ENCODE measurements around the gene CRACDL. TPM values are rescaled to one million over a fixed set of nuclear protein-coding genes. Genes with fewer than 3 reads are reported as not detected.

Gene CRACDL
- total RNA-seq, 3 donors from 2014 or later (not counting 1 experiment from before 2014, with no cell fraction given), result 0.09 to 0.40 (median 0.11) TPM

GRCh38 chr2:98787700-98788099 lies 148.3 kb downstream of the CRACDL start:
- TF ChIP-seq, protein P1, sequence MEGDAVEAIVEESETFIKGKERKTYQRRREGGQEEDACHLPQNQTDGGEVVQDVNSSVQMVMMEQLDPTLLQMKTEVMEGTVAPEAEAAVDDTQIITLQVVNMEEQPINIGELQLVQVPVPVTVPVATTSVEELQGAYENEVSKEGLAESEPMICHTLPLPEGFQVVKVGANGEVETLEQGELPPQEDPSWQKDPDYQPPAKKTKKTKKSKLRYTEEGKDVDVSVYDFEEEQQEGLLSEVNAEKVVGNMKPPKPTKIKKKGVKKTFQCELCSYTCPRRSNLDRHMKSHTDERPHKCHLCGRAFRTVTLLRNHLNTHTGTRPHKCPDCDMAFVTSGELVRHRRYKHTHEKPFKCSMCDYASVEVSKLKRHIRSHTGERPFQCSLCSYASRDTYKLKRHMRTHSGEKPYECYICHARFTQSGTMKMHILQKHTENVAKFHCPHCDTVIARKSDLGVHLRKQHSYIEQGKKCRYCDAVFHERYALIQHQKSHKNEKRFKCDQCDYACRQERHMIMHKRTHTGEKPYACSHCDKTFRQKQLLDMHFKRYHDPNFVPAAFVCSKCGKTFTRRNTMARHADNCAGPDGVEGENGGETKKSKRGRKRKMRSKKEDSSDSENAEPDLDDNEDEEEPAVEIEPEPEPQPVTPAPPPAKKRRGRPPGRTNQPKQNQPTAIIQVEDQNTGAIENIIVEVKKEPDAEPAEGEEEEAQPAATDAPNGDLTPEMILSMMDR (IDR thresholded peaks at IDR 0.05), result no peak
- no peaks in the 10 kb centered on the region for H3K36me3 ChIP-seq (ENCODE audit: control insufficient read depth, insufficient read depth, low read length)
- no peak for DNase-seq
- Mint-ChIP-seq H3K9me3 (no peaks in the 10 kb centered on the region), H3K27me3 (ENCODE audit: low read depth in 2 of 2) (no peaks in the 10 kb centered on the region), H3K27ac (no peak overlapping the region), H3K36me3 (peaks cover under 1% of the 10 kb centered on the region), H3K4me3 (no peak overlapping the region), H3K4me1 (peaks cover 0 to 5% of the 10 kb centered on the region in 2 donors)
- no peak for ATAC-seq
- H3K27ac ChIP-seq (ENCODE audit: low read length), result no peak overlapping the region
- WGBS (ENCODE audit: insufficient coverage), result 95% methylated on average over 7 of the region's 8 CpGs
- no peak overlapping the region for H3K4me3 ChIP-seq (ENCODE audit: low read length)
- no peaks in the 10 kb centered on the region for H3K9me3 ChIP-seq (ENCODE audit: control insufficient read depth, insufficient read depth, low read length)
- intact Hi-C loops (cut with micrococcal nuclease), result no loop called here
- no peaks in the 10 kb centered on the region for H3K4me1 ChIP-seq (ENCODE audit: control insufficient read depth, insufficient read depth, low read length)
- H3K27me3 ChIP-seq (ENCODE audit: control insufficient read depth, insufficient read depth, low read length), result no peaks in the 10 kb centered on the region

GRCh38 chr2:98786179-98786578 lies 149.8 kb downstream of the CRACDL start:
- H3K4me1 Mint-ChIP-seq, result peaks cover 0 to 5% of the 10 kb centered on the region in 2 donors
- Histone ChIP-seq H3K4me1 (ENCODE audit: control insufficient read depth, insufficient read depth, low read length) (no peaks in the 10 kb centered on the region), H3K4me3 (ENCODE audit: low read length) (no peak overlapping the region), H3K27ac (ENCODE audit: low read length) (no peak overlapping the region), H3K9me3 (ENCODE audit: control insufficient read depth, insufficient read depth, low read length) (no peaks in the 10 kb centered on the region), H3K27me3 (ENCODE audit: control insufficient read depth, insufficient read depth, low read length) (no peaks in the 10 kb centered on the region), H3K36me3 (ENCODE audit: control insufficient read depth, insufficient read depth, low read length) (no peaks in the 10 kb centered on the region)
- H3K27me3 Mint-ChIP-seq (ENCODE audit: low read depth in 2 of 2), result no peaks in the 10 kb centered on the region
- no peak overlapping the region for H3K4me3 Mint-ChIP-seq
- TF ChIP-seq, protein P1 (IDR thresholded peaks at IDR 0.05), result no peak
- DNase-seq (no peak), ATAC-seq (no peak)
- peaks cover 15% of the 10 kb centered on the region for H3K36me3 Mint-ChIP-seq
- no peak overlapping the region for H3K27ac Mint-ChIP-seq
- 93% methylated on average over 5 of the region's 6 CpGs for WGBS (ENCODE audit: insufficient coverage)
- intact Hi-C loops (cut with micrococcal nuclease), result no loop called here
- H3K9me3 Mint-ChIP-seq, result peaks cover 7 to 9% of the 10 kb centered on the region in 2 donors

- H3K27me3 Mint-ChIP-seq (ENCODE audit: low read depth in 2 of 2), result no peaks in the 10 kb centered on the region
- Histone ChIP-seq H3K27ac (ENCODE audit: low read length) (no peak overlapping the region), H3K9me3 (ENCODE audit: control insufficient read depth, insufficient read depth, low read length) (no peaks in the 10 kb centered on the region), H3K4me1 (ENCODE audit: control insufficient read depth, insufficient read depth, low read length) (no peaks in the 10 kb centered on the region), H3K36me3 (ENCODE audit: control insufficient read depth, insufficient read depth, low read length) (no peaks in the 10 kb centered on the region), H3K27me3 (ENCODE audit: control insufficient read depth, insufficient read depth, low read length) (no peaks in the 10 kb centered on the region), H3K4me3 (ENCODE audit: low read length) (no peak overlapping the region)
- intact Hi-C loops (cut with micrococcal nuclease), result no loop called here
- peaks cover 15% of the 10 kb centered on the region for H3K36me3 Mint-ChIP-seq
- DNase-seq, result no peak
- ATAC-seq, result no peak
- peaks cover 7 to 9% of the 10 kb centered on the region in 2 donors for H3K9me3 Mint-ChIP-seq
- peaks cover 0 to 3% of the 10 kb centered on the region in 2 donors for H3K4me1 Mint-ChIP-seq
- no peak overlapping the region for H3K4me3 Mint-ChIP-seq
- TF ChIP-seq, protein P1 (IDR thresholded peaks at IDR 0.05), result no peak
- no peak overlapping the region for H3K27ac Mint-ChIP-seq
Measured at GRCh38 chr2:98782570-98782969, 153.5 kb downstream of the CRACDL start.

- Histone ChIP-seq H3K36me3 (ENCODE audit: control insufficient read depth, insufficient read depth, low read length) (no peaks in the 10 kb centered on the region), H3K9me3 (ENCODE audit: control insufficient read depth, insufficient read depth, low read length) (no peaks in the 10 kb centered on the region), H3K27ac (ENCODE audit: low read length) (no peak overlapping the region), H3K27me3 (ENCODE audit: control insufficient read depth, insufficient read depth, low read length) (no peaks in the 10 kb centered on the region), H3K4me3 (ENCODE audit: low read length) (no peak overlapping the region), H3K4me1 (ENCODE audit: control insufficient read depth, insufficient read depth, low read length) (no peaks in the 10 kb centered on the region)
- Mint-ChIP-seq H3K27me3 (ENCODE audit: low read depth in 2 of 2) (no peaks in the 10 kb centered on the region), H3K36me3 (peaks cover 15% of the 10 kb centered on the region), H3K4me3 (no peak overlapping the region), H3K27ac (no peak overlapping the region), H3K9me3 (peaks cover 7 to 9% of the 10 kb centered on the region in 2 donors), H3K4me1 (no peaks in the 10 kb centered on the region)
- no CpG with 5 or more reads among the region's 1 CpG for WGBS (ENCODE audit: insufficient coverage)
- TF ChIP-seq, protein P1 (IDR thresholded peaks at IDR 0.05), result no peak
- intact Hi-C loops (cut with micrococcal nuclease), result no loop called here
- no peak for DNase-seq
- ATAC-seq, result no peak
Measured at GRCh38 chr2:98781822-98782221, 154.2 kb downstream of the CRACDL start.

Measured in natural killer cell (primary cell).